GM12878 (cell line): ENCODE data around the gene LPAR3. TPM values are rescaled to one million over a fixed set of nuclear protein-coding genes. Genes with fewer than 3 reads are reported as not detected.

Source experiments
- ATAC-seq: fragments of 200-7000 bp; cut with Tn5 transposase; 3 replicates; pipeline ENCODE4 v1.9.1; 2020; ENCODE audit warnings: mild to moderate bottlenecking, moderate library complexity
- BruUV-seq: library from RNA; stranded (reverse); fragments of 400-500 nt; replicated peaks from 2 replicates; lab custom pipeline; 2021; lab: Mats Ljungman, UMichigan
- CTCF ChIA-PET: fragments of 300-600 bp; sonication (Branson Sonifier 250); formaldehyde crosslinking; extraction: SDS; loops from one replicate; lab custom pipeline; 2021; ENCODE audit warnings: inconsistent platforms; lab: Yijun Ruan, JAX
- POLR2A ChIA-PET: fragments of 350-600 bp; formaldehyde crosslinking; extraction: SDS; loops from one replicate; lab custom pipeline; 2021; ENCODE audit warnings: inconsistent platforms; lab: Charles Lee
- RAD21 ChIA-PET: fragments of 300-600 bp; sonication (Branson Sonifier 250); formaldehyde crosslinking; loops from one replicate; lab custom pipeline; 2023; ENCODE audit warnings: antibody characterized with exemption; ENCODE audit not compliant: unreplicated experiment; lab: Charles Lee
- SMC1A ChIA-PET: fragments of 300-600 bp; sonication (Branson Sonifier 250); formaldehyde crosslinking; loops from one replicate; lab custom pipeline; 2023; ENCODE audit not compliant: unreplicated experiment, uncharacterized antibody; lab: Charles Lee
- DNase-seq: peaks from one replicate; pipeline ENCODE4 v3.0.0-alpha.2; 2011; ENCODE audit warnings: low read depth, low spot score
- FAIRE-seq: peaks from 3 replicates; lab custom pipeline; 2011; peaks lifted over from hg19 to GRCh38; lab: Jason Lieb, UNC
- H2AFZ ChIP-seq: 2 replicates; pipeline ENCODE4 v1.6.0; 2011; ENCODE audit warnings: low read depth, low read length, control low read depth; ENCODE audit not compliant: control insufficient read depth
- H3K27ac ChIP-seq: 2 replicates; pipeline ENCODE4 v1.5.1; 2011; ENCODE audit warnings: control low read depth; ENCODE audit not compliant: control insufficient read depth, insufficient read depth
- H3K27me3 ChIP-seq, 2 experiments: replicated peaks in 1 of 2; 2 replicates each; pipeline versions ENCODE4 v1.6.0 to v1.6.1; 2011; ENCODE audit warnings: low read length in 1 of 2; ENCODE audit not compliant: control insufficient read depth in 2 of 2, insufficient read depth in 2 of 2
- H3K36me3 ChIP-seq, 2 experiments: 2 replicates each; pipeline ENCODE4 v1.5.1; 2011; ENCODE audit warnings: low read length in 1 of 2; ENCODE audit not compliant: control insufficient read depth in 2 of 2, insufficient read depth in 2 of 2
- H3K4me1 ChIP-seq: 2 replicates; pipeline ENCODE4 v1.6.1; 2011; ENCODE audit warnings: mild to moderate bottlenecking, low read length, moderate library complexity, mixed read lengths; ENCODE audit not compliant: control insufficient read depth, insufficient read depth
- H3K4me2 ChIP-seq: 2 replicates; pipeline ENCODE4 v1.6.0; 2011; ENCODE audit warnings: control low read depth; ENCODE audit not compliant: control insufficient read depth, insufficient read depth
- H3K4me3 ChIP-seq: fragments of 200-600 bp; sonication (generic); 2 replicates; pipeline ENCODE4 v1.5.1; 2016
- H3K79me2 ChIP-seq: 2 replicates; pipeline ENCODE4 v1.6.0; 2011; ENCODE audit warnings: low read length; ENCODE audit not compliant: control insufficient read depth, insufficient read depth
- H3K9ac ChIP-seq: 2 replicates; pipeline ENCODE4 v1.8.0; 2011; ENCODE audit warnings: low read length, control low read depth, mixed read lengths; ENCODE audit not compliant: control insufficient read depth, insufficient read depth
- H3K9me3 ChIP-seq: replicated peaks from 3 replicates; pipeline ENCODE4 v1.5.1; 2011; ENCODE audit warnings: mild to moderate bottlenecking, low read length; ENCODE audit not compliant: control insufficient read depth, insufficient read depth
- H4K20me1 ChIP-seq: 2 replicates; pipeline ENCODE4 v1.6.0; 2011; ENCODE audit not compliant: control insufficient read depth, insufficient read depth
- BMI1 ChIP-seq: fragments of 450-650 bp; IDR thresholded peaks from 2 replicates; pipeline ENCODE4 v1.6.1; 2016; ENCODE audit warnings: mild to moderate bottlenecking, moderate library complexity, borderline replicate concordance
- DPF2 ChIP-seq: fragments of 450-650 bp; IDR thresholded peaks from 2 replicates; pipeline ENCODE4 v1.6.1; 2017; ENCODE audit warnings: mild to moderate bottlenecking
- KAT2A ChIP-seq: conservative IDR thresholded peaks from 2 replicates; pipeline ENCODE4 v1.6.1; 2011; ENCODE audit warnings: low read depth, low read length; ENCODE audit not compliant: control insufficient read depth
- KLF5 ChIP-seq: fragments of 450-650 bp; IDR thresholded peaks from 2 replicates; pipeline ENCODE4 v1.6.1; 2014; ENCODE audit warnings: mild to moderate bottlenecking; ENCODE audit not compliant: partially characterized antibody
- LARP7 ChIP-seq: fragments of 450-650 bp; IDR thresholded peaks from 2 replicates; pipeline ENCODE4 v1.6.1; 2017; ENCODE audit warnings: mild to moderate bottlenecking
- MTA3 ChIP-seq: IDR thresholded peaks from 2 replicates; pipeline ENCODE4 v1.6.1; 2012; ENCODE audit warnings: low read length, inconsistent platforms, borderline replicate concordance
- MYC ChIP-seq: IDR thresholded peaks from 2 replicates; pipeline ENCODE4 v1.6.1; 2011; ENCODE audit warnings: mild to moderate bottlenecking, low read length, moderate library complexity, inconsistent platforms; ENCODE audit not compliant: insufficient read depth, insufficient replicate concordance, insufficient read length, severe bottlenecking
- NFXL1 ChIP-seq: fragments of 450-650 bp; IDR thresholded peaks from 2 replicates; pipeline ENCODE4 v1.6.1; 2017; ENCODE audit warnings: antibody characterized with exemption, mild to moderate bottlenecking, borderline replicate concordance
- RAD21 ChIP-seq: IDR thresholded peaks from 2 replicates; pipeline ENCODE4 v1.6.1; 2011; ENCODE audit warnings: mild to moderate bottlenecking, low read depth, low read length, moderate library complexity; ENCODE audit not compliant: insufficient read depth
- RUNX3 ChIP-seq: IDR thresholded peaks from 2 replicates; pipeline ENCODE4 v1.6.1; 2012; ENCODE audit warnings: low read length, inconsistent platforms
- SIN3A ChIP-seq: IDR thresholded peaks from 2 replicates; pipeline ENCODE4 v1.6.1; 2012; ENCODE audit warnings: low read depth, low read length, improper control_type of control experiment
- SMAD1 ChIP-seq: fragments of 450-650 bp; IDR thresholded peaks from 2 replicates; pipeline ENCODE4 v1.6.1; 2018; ENCODE audit warnings: mild to moderate bottlenecking, low read depth; ENCODE audit not compliant: partially characterized antibody
- SMARCA5 ChIP-seq: fragments of 450-650 bp; IDR thresholded peaks from 2 replicates; pipeline ENCODE4 v1.6.1; 2017; ENCODE audit warnings: mild to moderate bottlenecking
- SPI1 ChIP-seq: IDR thresholded peaks from 2 replicates; pipeline ENCODE4 v1.6.1; 2011; ENCODE audit warnings: low read depth, mild to moderate bottlenecking, low read length, moderate library complexity, borderline replicate concordance; ENCODE audit not compliant: insufficient read depth
- YBX1 ChIP-seq: fragments of 450-650 bp; IDR thresholded peaks from 2 replicates; pipeline ENCODE4 v1.6.1; 2016; ENCODE audit warnings: antibody characterized with exemption
- ZSCAN29 ChIP-seq: fragments of 450-650 bp; IDR thresholded peaks from 2 replicates; pipeline ENCODE4 v1.6.1; 2017; ENCODE audit warnings: mild to moderate bottlenecking, moderate library complexity
- WGBS: methylation state at CpG from one replicate; pipeline ENCODE4 v1.1.6; 2016; ENCODE audit warnings: low lambda C conversion rate; ENCODE audit not compliant: insufficient replicate concordance, insufficient coverage; ENCODE audit errors: missing lambda C conversion rate; 5-methylcytosine and 5-hydroxymethylcytosine counted together
- in situ Hi-C: fragments of 300-500 bp; cut with MboI; formaldehyde crosslinking; loops from 9 replicates; pipeline ENCODE4 v1.14.3; 2018; ENCODE audit warnings: mixed read lengths
- intact Hi-C: fragments of 100-400 bp; cut with micrococcal nuclease; formaldehyde crosslinking; loops from one replicate; pipeline ENCODE4 v1.14.2; 2022; ENCODE audit not compliant: unreplicated experiment
- polyA plus RNA-seq, 11 experiments: library from polyadenylated mRNA; depleted of rRNA in 4 of 11; unstranded in 6 of 11; stranded (reverse) in 5 of 11; fragments of >200 nt; fragmentation: Nextera tagmentation in 4 of 11; fragmentation: Illumina TruSeq in 1 of 11; extraction: Ambion mirVana in 4 of 11; extraction: Trizol in 1 of 11; gene quantifications; 1 replicate in 1 of 11; 2 replicates in 10 of 11; pipeline versions ENCODE4 v1.2.1 to v1.2.3, GENCODE V29; 2011 to 2016; ENCODE audit warnings: inconsistent platforms in 2 of 11, missing spikeins in 2 of 11, low read depth in 1 of 11
- total RNA-seq, 4 experiments: library from RNA; depleted of rRNA in 3 of 4; stranded (reverse); fragments of >200 nt in 3 of 4; fragmentation: Illumina TruSeq in 1 of 4; extraction: Trizol in 1 of 4; gene quantifications; 2 replicates each; pipeline versions ENCODE4 v1.2.1 to v1.2.3, GENCODE V29; 2013 to 2021
- TF ChIP-seq, protein P1 (sequence below): IDR thresholded peaks from 2 replicates; pipeline ENCODE4 v1.6.1; 2012; ENCODE audit warnings: improper control_type of control experiment, low read depth, low read length; ENCODE audit not compliant: insufficient replicate concordance
- TF ChIP-seq, protein P2 (sequence below): fragments of 450-650 bp; IDR thresholded peaks from 2 replicates; pipeline ENCODE4 v1.6.1; 2017; ENCODE audit warnings: mild to moderate bottlenecking, moderate library complexity

Gene LPAR3
- total and polyA plus RNA-seq, 10 of the 15 experiments (the other 5 are each of a cell fraction or from before 2014, with no cell fraction given) = 0.03 to 0.31 (median 0.09) TPM; not detected in 3

DNA sequence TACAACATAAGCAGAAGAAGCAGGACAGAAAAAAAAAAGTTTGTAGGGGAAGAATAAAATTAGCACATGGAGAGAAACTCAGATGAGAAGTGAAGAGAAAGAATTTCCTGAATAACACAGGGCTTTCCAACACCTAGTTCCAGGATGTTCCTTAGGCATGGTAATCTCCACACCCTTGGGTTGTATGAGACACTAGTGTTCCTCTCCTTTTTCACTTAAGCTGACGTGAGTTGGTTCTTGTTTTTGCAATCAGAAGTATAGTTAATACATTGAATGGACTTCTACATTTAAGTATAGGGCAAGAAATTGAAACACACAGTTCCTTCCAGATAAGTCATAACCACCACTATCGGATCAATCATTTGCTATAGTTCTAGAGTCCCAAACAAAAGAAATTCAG is 51.0 kb downstream of the LPAR3 start:
- intact Hi-C loops (no loop called here), in situ Hi-C loops (no loop called here)
- CTCF ChIA-PET = interaction anchor here (0.8 kb wide), 1 partner anchor 49 kb away, joined by 4 read pairs; no protein-coding TSS in a partner anchor
- RAD21 ChIA-PET = no interaction called here
- SMC1A ChIA-PET = interaction anchor here (0.9 to 1.4 kb wide), 3 partner anchors 11 to 31 kb away, joined by 3 to 4 read pairs (median 4); no protein-coding TSS in a partner anchor
- Histone ChIP-seq H4K20me1 (no peaks in the 10 kb centered on the region), H3K9me3 (no peaks in the 10 kb centered on the region), H3K4me3 (no peak overlapping the region), H3K9ac (no peak overlapping the region), H3K4me1 (no peaks in the 10 kb centered on the region), H3K36me3 (no peaks in the 10 kb centered on the region), H3K4me2 (no peak overlapping the region), H3K27me3 (no peaks in the 10 kb centered on the region), H2AFZ (no peak overlapping the region), H3K27ac (no peak overlapping the region), H3K79me2 (no peaks in the 10 kb centered on the region)
- 65% methylated on average over 2 of the region's 2 CpGs for WGBS
- FAIRE-seq (no peak), ATAC-seq (no peak), DNase-seq (no peak)
- BruUV-seq = no TSS peak
- POLR2A ChIA-PET = no interaction called here
- TF ChIP-seq NFXL1 (no peak), KLF5 (no peak), DPF2 (no peak), MYC (no peak), BMI1 (no peak), YBX1 (no peak), SIN3A (no peak), MTA3 (no peak), SPI1 (no peak), SMARCA5 (no peak), RAD21 (no peak), RUNX3 (no peak), LARP7 (no peak), KAT2A (no peak), SMAD1 (no peak), ZSCAN29 (no peak)
- TF ChIP-seq, protein P1, sequence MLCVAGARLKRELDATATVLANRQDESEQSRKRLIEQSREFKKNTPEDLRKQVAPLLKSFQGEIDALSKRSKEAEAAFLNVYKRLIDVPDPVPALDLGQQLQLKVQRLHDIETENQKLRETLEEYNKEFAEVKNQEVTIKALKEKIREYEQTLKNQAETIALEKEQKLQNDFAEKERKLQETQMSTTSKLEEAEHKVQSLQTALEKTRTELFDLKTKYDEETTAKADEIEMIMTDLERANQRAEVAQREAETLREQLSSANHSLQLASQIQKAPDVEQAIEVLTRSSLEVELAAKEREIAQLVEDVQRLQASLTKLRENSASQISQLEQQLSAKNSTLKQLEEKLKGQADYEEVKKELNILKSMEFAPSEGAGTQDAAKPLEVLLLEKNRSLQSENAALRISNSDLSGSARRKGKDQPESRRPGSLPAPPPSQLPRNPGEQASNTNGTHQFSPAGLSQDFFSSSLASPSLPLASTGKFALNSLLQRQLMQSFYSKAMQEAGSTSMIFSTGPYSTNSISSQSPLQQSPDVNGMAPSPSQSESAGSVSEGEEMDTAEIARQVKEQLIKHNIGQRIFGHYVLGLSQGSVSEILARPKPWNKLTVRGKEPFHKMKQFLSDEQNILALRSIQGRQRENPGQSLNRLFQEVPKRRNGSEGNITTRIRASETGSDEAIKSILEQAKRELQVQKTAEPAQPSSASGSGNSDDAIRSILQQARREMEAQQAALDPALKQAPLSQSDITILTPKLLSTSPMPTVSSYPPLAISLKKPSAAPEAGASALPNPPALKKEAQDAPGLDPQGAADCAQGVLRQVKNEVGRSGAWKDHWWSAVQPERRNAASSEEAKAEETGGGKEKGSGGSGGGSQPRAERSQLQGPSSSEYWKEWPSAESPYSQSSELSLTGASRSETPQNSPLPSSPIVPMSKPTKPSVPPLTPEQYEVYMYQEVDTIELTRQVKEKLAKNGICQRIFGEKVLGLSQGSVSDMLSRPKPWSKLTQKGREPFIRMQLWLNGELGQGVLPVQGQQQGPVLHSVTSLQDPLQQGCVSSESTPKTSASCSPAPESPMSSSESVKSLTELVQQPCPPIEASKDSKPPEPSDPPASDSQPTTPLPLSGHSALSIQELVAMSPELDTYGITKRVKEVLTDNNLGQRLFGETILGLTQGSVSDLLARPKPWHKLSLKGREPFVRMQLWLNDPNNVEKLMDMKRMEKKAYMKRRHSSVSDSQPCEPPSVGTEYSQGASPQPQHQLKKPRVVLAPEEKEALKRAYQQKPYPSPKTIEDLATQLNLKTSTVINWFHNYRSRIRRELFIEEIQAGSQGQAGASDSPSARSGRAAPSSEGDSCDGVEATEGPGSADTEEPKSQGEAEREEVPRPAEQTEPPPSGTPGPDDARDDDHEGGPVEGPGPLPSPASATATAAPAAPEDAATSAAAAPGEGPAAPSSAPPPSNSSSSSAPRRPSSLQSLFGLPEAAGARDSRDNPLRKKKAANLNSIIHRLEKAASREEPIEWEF = no peak
- TF ChIP-seq, protein P2, sequence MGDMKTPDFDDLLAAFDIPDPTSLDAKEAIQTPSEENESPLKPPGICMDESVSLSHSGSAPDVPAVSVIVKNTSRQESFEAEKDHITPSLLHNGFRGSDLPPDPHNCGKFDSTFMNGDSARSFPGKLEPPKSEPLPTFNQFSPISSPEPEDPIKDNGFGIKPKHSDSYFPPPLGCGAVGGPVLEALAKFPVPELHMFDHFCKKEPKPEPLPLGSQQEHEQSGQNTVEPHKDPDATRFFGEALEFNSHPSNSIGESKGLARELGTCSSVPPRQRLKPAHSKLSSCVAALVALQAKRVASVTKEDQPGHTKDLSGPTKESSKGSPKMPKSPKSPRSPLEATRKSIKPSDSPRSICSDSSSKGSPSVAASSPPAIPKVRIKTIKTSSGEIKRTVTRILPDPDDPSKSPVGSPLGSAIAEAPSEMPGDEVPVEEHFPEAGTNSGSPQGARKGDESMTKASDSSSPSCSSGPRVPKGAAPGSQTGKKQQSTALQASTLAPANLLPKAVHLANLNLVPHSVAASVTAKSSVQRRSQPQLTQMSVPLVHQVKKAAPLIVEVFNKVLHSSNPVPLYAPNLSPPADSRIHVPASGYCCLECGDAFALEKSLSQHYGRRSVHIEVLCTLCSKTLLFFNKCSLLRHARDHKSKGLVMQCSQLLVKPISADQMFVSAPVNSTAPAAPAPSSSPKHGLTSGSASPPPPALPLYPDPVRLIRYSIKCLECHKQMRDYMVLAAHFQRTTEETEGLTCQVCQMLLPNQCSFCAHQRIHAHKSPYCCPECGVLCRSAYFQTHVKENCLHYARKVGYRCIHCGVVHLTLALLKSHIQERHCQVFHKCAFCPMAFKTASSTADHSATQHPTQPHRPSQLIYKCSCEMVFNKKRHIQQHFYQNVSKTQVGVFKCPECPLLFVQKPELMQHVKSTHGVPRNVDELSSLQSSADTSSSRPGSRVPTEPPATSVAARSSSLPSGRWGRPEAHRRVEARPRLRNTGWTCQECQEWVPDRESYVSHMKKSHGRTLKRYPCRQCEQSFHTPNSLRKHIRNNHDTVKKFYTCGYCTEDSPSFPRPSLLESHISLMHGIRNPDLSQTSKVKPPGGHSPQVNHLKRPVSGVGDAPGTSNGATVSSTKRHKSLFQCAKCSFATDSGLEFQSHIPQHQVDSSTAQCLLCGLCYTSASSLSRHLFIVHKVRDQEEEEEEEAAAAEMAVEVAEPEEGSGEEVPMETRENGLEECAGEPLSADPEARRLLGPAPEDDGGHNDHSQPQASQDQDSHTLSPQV = no peak
